GM21515 (cell line): Measurements from ENCODE around the gene OAF.
A peak's percentile ranks its signal among the peaks of the same experiment; 100 is the strongest.
"Not testable (repeated sequence)": the region's sequence is repeated elsewhere in the genome, so short reads cannot be mapped to it uniquely, and the experiment has no call there.

ENCODE experiments used
- ATAC-seq: cut with Tn5 transposase; IDR thresholded peaks from one replicate; pipeline ENCODE4 v1.9.1; 2021; ENCODE audit not compliant: unreplicated experiment

Gene OAF

GRCh38 chr11:120210626-120211521 is at the start of gene OAF:
Gene OAF (plus strand): TSS chr11:120211032. CDS start chr11:120211280, 248 bp downstream.
- peak; percentile 88 for ATAC-seq

- no peak for ATAC-seq
These were observed 43.2 kb upstream of the OAF start for GRCh38 chr11:120167659-120168058.

- ATAC-seq, result no peak
These were observed 42.5 kb upstream of the OAF start for GRCh38 chr11:120168108-120168959.

GRCh38 chr11:120168960-120169681 is 41.7 kb upstream of the OAF start:
- no peak for ATAC-seq

- ATAC-seq, result no peak
These were observed 40.7 kb upstream of the OAF start for GRCh38 chr11:120169981-120170698.

- ATAC-seq, result no peak
These were observed 40.0 kb upstream of the OAF start for GRCh38 chr11:120170741-120171261.

DNA sequence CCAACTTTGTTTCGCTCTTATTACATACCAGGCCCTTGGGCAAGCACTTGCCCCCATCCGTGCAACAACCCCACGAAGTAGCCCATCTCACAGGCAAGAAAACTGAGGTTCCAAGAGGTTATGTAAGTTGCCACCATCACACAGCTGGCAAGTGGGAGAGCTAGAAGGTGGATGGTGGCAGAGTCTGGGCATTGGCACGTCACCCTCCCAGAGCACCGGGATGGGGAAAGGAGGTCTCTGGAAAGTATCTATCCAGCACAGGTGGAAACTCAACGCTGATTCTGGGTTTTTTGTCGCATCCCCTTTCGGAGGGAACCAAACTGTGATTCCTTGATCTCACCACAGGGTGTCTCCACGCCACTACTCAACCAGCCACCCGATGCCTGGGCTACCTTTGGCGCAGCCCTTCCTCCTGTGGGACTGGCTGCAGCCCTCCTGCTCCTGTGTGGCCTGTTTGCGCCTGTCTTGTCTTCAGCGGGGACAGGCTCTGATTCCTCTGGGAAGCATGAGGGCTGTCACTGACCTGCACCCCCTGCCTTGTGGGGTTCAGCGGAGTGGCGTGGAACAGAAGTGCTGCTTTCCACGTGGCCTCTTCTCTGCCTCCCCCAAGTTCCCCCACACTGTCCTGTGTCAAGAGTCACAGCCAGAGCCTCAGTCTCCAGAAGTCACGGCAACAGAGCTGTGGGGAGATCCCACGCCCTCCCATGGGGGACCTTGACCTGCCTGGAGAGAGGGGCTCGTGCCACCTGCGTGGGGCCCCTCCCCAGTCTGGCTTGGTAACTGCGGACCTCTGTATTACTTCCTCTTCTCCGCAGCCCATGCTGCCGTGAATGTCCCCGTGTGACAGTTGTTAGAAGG is 38.5 kb upstream of the OAF start:
- ATAC-seq, result peak; percentile 49

DNA sequence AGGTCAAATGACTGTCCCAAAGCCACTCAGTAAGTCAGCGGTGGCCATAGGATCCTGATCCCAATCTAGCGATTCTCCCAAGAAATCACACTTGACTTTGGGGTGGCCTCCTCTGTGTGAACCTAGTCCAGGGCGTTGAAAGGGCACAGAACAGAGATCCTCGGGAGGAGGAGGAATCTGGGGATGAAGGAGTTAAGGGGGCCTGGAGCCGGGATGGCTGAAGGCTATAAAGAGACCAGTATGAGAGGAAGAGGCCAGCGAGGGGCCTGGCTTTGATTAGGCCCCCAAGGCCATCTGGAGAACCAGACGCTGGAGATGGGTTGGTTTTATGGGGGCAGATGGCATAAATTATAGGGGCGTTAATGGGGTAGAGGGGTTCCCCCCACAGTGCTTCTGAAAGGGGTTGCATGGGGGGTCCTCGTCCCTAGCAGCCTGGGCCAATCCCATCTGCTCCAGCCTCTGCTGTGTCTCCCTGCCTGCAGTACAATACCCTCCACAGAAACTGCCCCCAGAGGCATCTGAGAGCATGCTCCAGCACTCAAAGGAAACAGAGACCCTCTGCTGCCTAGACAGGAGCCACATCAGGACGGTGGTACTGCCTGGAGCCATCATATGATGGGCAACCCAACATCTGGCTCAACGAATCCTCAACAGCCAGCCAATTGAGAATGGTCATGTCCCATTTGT is 37.7 kb upstream of the OAF start:
- no peak for ATAC-seq

- no peak for ATAC-seq
These were observed 37.0 kb upstream of the OAF start for GRCh38 chr11:120173807-120174206.

GRCh38 chr11:120174866-120175265 is 36.0 kb upstream of the OAF start:
- ATAC-seq, result no peak

DNA sequence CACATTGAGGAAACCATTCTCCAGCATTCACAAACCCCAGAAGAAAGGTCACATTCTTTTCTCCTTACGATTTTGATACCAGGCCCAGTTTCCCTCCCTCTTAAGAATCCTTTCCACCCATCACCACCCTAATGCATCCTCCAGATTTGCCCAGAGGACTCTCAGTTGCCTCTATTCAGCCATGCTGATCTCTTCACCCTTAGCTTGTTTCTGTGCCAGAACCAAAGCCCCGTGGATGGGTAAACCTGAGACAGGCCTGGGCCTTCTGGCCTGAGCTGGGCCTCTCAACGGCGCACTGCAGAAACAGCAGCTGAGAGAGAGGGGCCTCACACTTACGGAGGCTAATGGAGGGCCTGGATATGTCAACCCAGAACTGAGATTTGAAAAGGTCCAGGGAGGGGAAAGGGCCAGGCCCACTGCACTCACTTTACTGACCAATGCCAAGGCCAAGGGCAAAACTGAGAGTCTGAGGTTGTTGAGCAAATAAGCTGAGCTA is 32.2 kb upstream of the OAF start:
- ATAC-seq, result no peak

- ATAC-seq, result no peak
These were observed 31.7 kb upstream of the OAF start for GRCh38 chr11:120179057-120179672.

DNA sequence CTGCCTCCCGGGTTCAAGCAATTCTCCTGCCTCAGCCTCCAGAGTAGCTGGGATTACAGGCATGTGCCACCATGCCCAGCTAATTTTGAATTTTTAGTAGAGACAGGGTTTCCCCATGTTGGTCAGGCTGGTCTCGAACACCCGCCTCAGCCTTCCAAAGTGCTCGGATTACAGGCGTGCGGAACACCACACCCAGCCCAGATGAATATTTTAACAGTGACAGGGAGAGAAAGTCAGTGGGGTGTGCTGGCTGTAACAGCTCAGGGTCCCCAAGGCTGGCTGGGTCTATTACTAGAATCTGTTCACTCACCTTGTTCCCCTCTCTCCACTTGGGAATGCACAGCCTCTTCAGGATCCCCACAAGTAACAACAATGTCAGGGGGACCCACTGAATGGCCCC is 30.8 kb upstream of the OAF start:
- ATAC-seq, result not testable (repeated sequence)

GRCh38 chr11:120180551-120181232 is 30.1 kb upstream of the OAF start:
- ATAC-seq, result no peak

GRCh38 chr11:120181376-120181975 is 29.4 kb upstream of the OAF start:
- no peak for ATAC-seq

- ATAC-seq, result no peak
These were observed 28.5 kb upstream of the OAF start for GRCh38 chr11:120182372-120182771.

GRCh38 chr11:120182790-120183491 is 27.9 kb upstream of the OAF start:
- ATAC-seq, result no peak
